AG10803 (cell line): Measurements from ENCODE around the gene TNNI3.

Experiments
- DNase-seq: peaks from one replicate; pipeline ENCODE4 v3.0.0; 2010; ENCODE audit warnings: low read depth
- H3K4me3 ChIP-seq: 2 replicates; pipeline ENCODE4 v1.5.1; 2011; ENCODE audit warnings: mild to moderate bottlenecking, low read length, control low read depth
- CTCF ChIP-seq: conservative IDR thresholded peaks from 2 replicates; pipeline ENCODE4 v1.5.1; 2011; ENCODE audit warnings: mild to moderate bottlenecking, low read length, control low read depth, inconsistent platforms

Gene TNNI3

GRCh38 chr19:55145232-55145631 lies 12.3 kb downstream of the TNNI3 start:
- no peak for TF ChIP-seq CTCF
- no peak for DNase-seq
- H3K4me3 ChIP-seq = no peak overlapping the region

- no peak for DNase-seq
- no peak for TF ChIP-seq CTCF
- H3K4me3 ChIP-seq = no peak overlapping the region
These were observed 15.8 kb downstream of the TNNI3 start for GRCh38 chr19:55141696-55142095.

GRCh38 chr19:55137915-55138314 lies 19.6 kb downstream of the TNNI3 start:
- TF ChIP-seq CTCF = no peak
- H3K4me3 ChIP-seq = no peak overlapping the region
- DNase-seq = no peak

GRCh38 chr19:55136399-55137102 lies 21.0 kb downstream of the TNNI3 start:
- H3K4me3 ChIP-seq = no peak overlapping the region
- DNase-seq = no peak
- no peak for TF ChIP-seq CTCF

- TF ChIP-seq CTCF = no peak
- DNase-seq = no peak
- no peak overlapping the region for H3K4me3 ChIP-seq
These were observed 22.8 kb downstream of the TNNI3 start for GRCh38 chr19:55134736-55135135.

DNA sequence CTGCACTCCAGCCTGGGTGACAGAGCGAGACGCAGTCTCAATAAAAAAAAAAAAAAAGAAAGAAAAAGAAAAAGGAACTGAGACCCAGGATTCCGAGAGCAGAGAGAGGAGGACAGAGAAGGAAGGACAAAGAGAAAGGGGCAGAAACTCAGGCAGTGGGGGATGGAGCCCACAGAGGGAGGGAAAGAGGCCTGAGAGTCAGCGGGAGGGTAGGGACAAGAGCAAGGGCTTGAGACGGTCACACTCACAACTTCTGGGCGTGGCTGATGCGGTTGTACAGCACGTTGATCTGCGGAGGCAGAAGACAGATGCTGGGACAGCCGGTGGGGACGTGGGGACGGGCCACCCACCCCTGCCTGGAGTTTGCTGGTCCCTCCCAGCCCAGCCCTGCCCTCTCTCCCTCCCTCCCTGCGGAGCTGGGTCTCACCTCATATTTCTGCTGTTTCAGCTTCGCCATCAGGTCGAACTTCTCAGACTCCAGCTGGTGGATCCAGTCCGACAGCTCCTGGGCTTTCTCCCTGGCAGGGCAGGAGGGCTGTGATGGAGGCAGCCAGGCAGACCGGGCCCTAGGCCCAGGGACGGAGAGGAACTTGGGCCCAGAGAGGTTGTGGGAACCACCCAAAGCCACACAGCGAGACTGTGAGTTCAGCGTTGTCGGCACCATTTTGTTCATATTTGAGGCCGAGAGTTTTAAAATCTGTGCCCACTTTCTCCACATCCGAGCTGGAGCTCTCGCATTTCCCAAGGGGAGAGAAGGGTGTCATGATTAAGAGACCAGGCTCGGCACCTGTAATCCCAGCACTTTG lies 23.7 kb downstream of the TNNI3 start:
- TF ChIP-seq CTCF = no peak
- DNase-seq = no peak
- H3K4me3 ChIP-seq = no peak overlapping the region
